ENCODE results near the gene BAHCC1.

DNA sequence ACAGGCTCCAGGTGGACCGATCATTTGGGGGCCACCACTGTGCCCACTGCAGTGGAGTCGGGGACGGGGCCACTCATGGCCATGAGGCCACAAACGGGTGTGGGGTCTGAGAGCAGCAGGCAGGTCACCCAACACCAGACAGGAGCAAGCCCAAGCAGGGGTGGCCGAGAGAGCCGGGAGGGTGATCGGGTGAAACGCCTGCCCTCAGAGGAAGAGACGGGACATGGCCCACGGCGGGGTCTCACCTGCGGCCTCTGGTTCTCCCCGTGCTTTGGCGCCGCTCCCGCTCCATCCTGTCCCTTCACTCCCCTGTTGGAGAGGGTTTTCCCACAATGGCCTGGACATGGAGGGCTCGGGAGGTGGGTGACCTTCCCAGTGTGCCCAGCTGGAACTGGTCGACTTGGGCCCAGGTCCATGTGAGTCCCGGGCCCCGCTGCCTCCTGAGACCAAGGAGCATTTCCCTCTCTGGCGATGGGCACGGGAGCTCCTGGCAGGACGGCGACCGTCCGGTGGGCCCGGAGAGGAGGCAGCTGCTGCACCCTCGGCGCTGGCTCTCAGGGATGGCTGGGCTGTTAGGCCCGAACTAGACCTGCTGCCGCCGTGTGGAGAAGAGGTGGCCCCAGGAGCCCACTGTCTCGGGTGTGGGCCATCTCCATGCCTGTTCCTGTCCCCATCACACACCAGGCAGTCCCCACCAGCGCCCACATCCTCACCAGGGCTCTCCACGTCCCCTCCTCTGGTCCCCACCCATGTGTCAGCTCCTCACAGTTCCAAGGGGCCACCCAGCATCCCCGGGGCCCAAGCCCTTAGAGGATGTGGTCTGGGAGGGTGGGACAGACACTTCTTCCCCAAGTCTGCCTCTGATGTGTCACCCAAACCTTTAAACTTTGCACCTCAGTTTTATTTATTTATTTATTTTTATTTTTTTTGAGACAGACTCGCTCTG lies 13.4 kb upstream of the BAHCC1 start:
- TF ChIP-seq, protein P1, sequence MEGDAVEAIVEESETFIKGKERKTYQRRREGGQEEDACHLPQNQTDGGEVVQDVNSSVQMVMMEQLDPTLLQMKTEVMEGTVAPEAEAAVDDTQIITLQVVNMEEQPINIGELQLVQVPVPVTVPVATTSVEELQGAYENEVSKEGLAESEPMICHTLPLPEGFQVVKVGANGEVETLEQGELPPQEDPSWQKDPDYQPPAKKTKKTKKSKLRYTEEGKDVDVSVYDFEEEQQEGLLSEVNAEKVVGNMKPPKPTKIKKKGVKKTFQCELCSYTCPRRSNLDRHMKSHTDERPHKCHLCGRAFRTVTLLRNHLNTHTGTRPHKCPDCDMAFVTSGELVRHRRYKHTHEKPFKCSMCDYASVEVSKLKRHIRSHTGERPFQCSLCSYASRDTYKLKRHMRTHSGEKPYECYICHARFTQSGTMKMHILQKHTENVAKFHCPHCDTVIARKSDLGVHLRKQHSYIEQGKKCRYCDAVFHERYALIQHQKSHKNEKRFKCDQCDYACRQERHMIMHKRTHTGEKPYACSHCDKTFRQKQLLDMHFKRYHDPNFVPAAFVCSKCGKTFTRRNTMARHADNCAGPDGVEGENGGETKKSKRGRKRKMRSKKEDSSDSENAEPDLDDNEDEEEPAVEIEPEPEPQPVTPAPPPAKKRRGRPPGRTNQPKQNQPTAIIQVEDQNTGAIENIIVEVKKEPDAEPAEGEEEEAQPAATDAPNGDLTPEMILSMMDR (IDR thresholded peaks at IDR 0.05; ENCODE audit: poor library complexity, severe bottlenecking), result no peak
- TF ChIP-seq TAF1 (IDR thresholded peaks at IDR 0.05; ENCODE audit: low read depth) (no peak), POLR2AphosphoS5 (IDR thresholded peaks at IDR 0.05) (no peak)
